Chondrocyte (in vitro differentiated cells): ENCODE data around the gene EMSY. TPM values are rescaled to one million over a fixed set of nuclear protein-coding genes. Genes with fewer than 3 reads are reported as not detected.

ENCODE experiments used
- DNase-seq: peaks from one replicate; pipeline ENCODE4 v3.0.0; 2021; ENCODE audit warnings: mixed read lengths, low spot score
- H3K27ac Mint-ChIP-seq: one replicate; pipeline ENCODE4 v1.8.0; 2021; ENCODE audit warnings: mild to moderate bottlenecking, moderate library complexity, mixed read lengths; ENCODE audit not compliant: unreplicated experiment
- H3K27me3 Mint-ChIP-seq: 2 replicates; pipeline ENCODE4 v1.8.0; 2021; ENCODE audit warnings: low read depth, mixed read lengths
- H3K36me3 Mint-ChIP-seq: 2 replicates; pipeline ENCODE4 v1.8.0; 2021; ENCODE audit warnings: low read depth, mixed read lengths
- H3K4me1 Mint-ChIP-seq: 2 replicates; pipeline ENCODE4 v1.8.0; 2021; ENCODE audit warnings: low read depth, mild to moderate bottlenecking, mixed read lengths
- H3K4me3 Mint-ChIP-seq: one replicate; pipeline ENCODE4 v1.8.0; 2021; ENCODE audit warnings: mild to moderate bottlenecking, moderate library complexity, mixed read lengths; ENCODE audit not compliant: unreplicated experiment
- H3K9me3 Mint-ChIP-seq: 2 replicates; pipeline ENCODE4 v1.8.0; 2021; ENCODE audit warnings: low read depth, mixed read lengths
- CTCF ChIP-seq: fragments of 200-600 bp; sonication (generic); IDR thresholded peaks from 2 replicates; pipeline ENCODE4 v1.5.0; 2021; ENCODE audit warnings: antibody characterized with exemption, mild to moderate bottlenecking, moderate library complexity
- total RNA-seq: library from RNA; stranded (reverse); gene quantifications from 3 replicates; pipeline ENCODE4 v1.2.1, GENCODE V29; 2021

EMSY gene
- total RNA-seq, 1 donor from 2014 or later: 17.1 TPM

GRCh38 chr11:76601272-76601671 lies 156.5 kb downstream of the EMSY start:
- Mint-ChIP-seq H3K36me3 (no peaks in the 10 kb centered on the region), H3K9me3 (no peaks in the 10 kb centered on the region), H3K4me3 (no peak overlapping the region), H3K4me1 (peaks cover 52% of the 10 kb centered on the region), H3K27ac (no peak overlapping the region), H3K27me3 (no peaks in the 10 kb centered on the region)
- no peak for DNase-seq
- TF ChIP-seq CTCF: no peak

GRCh38 chr11:76601724-76602123 lies 156.9 kb downstream of the EMSY start:
- Mint-ChIP-seq H3K36me3 (no peaks in the 10 kb centered on the region), H3K4me1 (peaks cover 55% of the 10 kb centered on the region), H3K4me3 (no peak overlapping the region), H3K27ac (no peak overlapping the region), H3K9me3 (no peaks in the 10 kb centered on the region), H3K27me3 (no peaks in the 10 kb centered on the region)
- no peak for TF ChIP-seq CTCF
- no peak for DNase-seq

- Mint-ChIP-seq H3K4me3 (no peak overlapping the region), H3K4me1 (peaks cover 55% of the 10 kb centered on the region), H3K27me3 (no peaks in the 10 kb centered on the region), H3K9me3 (no peaks in the 10 kb centered on the region), H3K36me3 (no peaks in the 10 kb centered on the region), H3K27ac (peak overlapping the region; percentile 12)
- no peak for DNase-seq
- TF ChIP-seq CTCF: no peak
These were observed 157.6 kb downstream of the EMSY start for GRCh38 chr11:76602431-76602861.

Other genes starting within 250 kb of the EMSY start
- 20.7 to 69.4 TPM (median 24.5 TPM) in 3 replicates for gene WNT11, start 238.5 kb upstream of the EMSY start, total RNA-seq
- 30.1 to 32.8 TPM (median 31.7 TPM) in 3 replicates for gene THAP12, start 63.9 kb upstream of the EMSY start, total RNA-seq
- gene GVQW3, start 63.7 kb upstream of the EMSY start, total RNA-seq: 1.9 to 3.9 TPM (median 3.0 TPM) in 3 replicates
- 113 to 367 TPM (median 367 TPM) in 3 replicates for gene LRRC32, start 225.7 kb downstream of the EMSY start, total RNA-seq